ENCODE results near the gene ASB9.

GRCh38 chrX:15269120-15269519 lies 763 bp downstream of the ASB9 start:
- no peak for TF ChIP-seq EZH2 (IDR thresholded peaks at IDR 0.05)
- TF ChIP-seq POLR2AphosphoS5 (IDR thresholded peaks at IDR 0.05; ENCODE audit: borderline replicate concordance, low read depth, low read length) = no peak
